H1 (cell line): ENCODE measurements around the gene ITGA3. TPM values are rescaled to one million over a fixed set of nuclear protein-coding genes. Genes with fewer than 3 reads are reported as not detected.

ENCODE experiments used
- CTCF ChIA-PET: fragments of 300-600 bp; sonication (Branson Sonifier 250); formaldehyde crosslinking; loops from one replicate; lab custom pipeline; 2021; ENCODE audit not compliant: partially characterized antibody; lab: Charles Lee
- POLR2A ChIA-PET: fragments of 300-600 bp; sonication (Branson Sonifier 250); formaldehyde crosslinking; loops from one replicate; lab custom pipeline; 2021; ENCODE audit warnings: inconsistent platforms; ENCODE audit not compliant: partially characterized antibody; lab: Charles Lee
- DNase-seq, 2 experiments: peaks; one replicate each; pipeline versions ENCODE4 v3.0.0 to v3.0.0-alpha.2; 2010 to 2022; ENCODE audit warnings: low spot score in 2 of 2, low read depth in 1 of 2, mixed read lengths in 1 of 2
- FAIRE-seq: peaks from 2 replicates; lab custom pipeline; 2011; peaks lifted over from hg19 to GRCh38; lab: Jason Lieb, UNC
- H2AFZ ChIP-seq: 2 replicates; pipeline ENCODE4 v1.8.1; 2012; ENCODE audit warnings: low read length, inconsistent platforms
- H2AK5ac ChIP-seq: 2 replicates; pipeline ENCODE4 v1.6.1; 2013; ENCODE audit warnings: low read depth, low read length
- H2BK120ac ChIP-seq: replicated peaks from 2 replicates; pipeline ENCODE3; 2013; ENCODE audit warnings: low read depth, low read length, inconsistent platforms
- H2BK12ac ChIP-seq: 2 replicates; pipeline ENCODE4 v1.6.1; 2013; ENCODE audit warnings: low read depth, low read length
- H2BK15ac ChIP-seq: 2 replicates; pipeline ENCODE4 v1.6.1; 2013; ENCODE audit warnings: low read length
- H2BK20ac ChIP-seq: 2 replicates; pipeline ENCODE4 v1.6.1; 2013; ENCODE audit warnings: low read length
- H2BK5ac ChIP-seq: 2 replicates; pipeline ENCODE4 v1.6.1; 2013; ENCODE audit warnings: low read depth, low read length
- H3K14ac ChIP-seq: 2 replicates; pipeline ENCODE4 v1.6.1; 2013; ENCODE audit warnings: inconsistent platforms; ENCODE audit not compliant: insufficient read length
- H3K18ac ChIP-seq: 2 replicates; pipeline ENCODE4 v1.6.1; 2013; ENCODE audit warnings: low read length; ENCODE audit errors: extremely low read depth
- H3K23ac ChIP-seq: 2 replicates; pipeline ENCODE4 v1.6.1; 2013; ENCODE audit warnings: inconsistent platforms; ENCODE audit not compliant: insufficient read length
- H3K23me2 ChIP-seq: 2 replicates; pipeline ENCODE4 v1.6.1; 2013; ENCODE audit warnings: low read depth, low read length
- H3K27ac ChIP-seq: 2 replicates; pipeline ENCODE4 v1.6.1; 2011; ENCODE audit warnings: low read depth, low read length, inconsistent platforms
- H3K27me3 ChIP-seq, 4 experiments: replicated peaks in 1 of 4; 1 replicate in 1 of 4; 2 replicates in 3 of 4; pipeline versions ENCODE4 v1.6.1 to v1.8.1; 2011 to 2013; ENCODE audit warnings: low read length in 3 of 4, mild to moderate bottlenecking in 3 of 4, inconsistent platforms in 2 of 4, mixed read lengths in 2 of 4, moderate library complexity in 1 of 4; ENCODE audit not compliant: control insufficient read depth in 3 of 4, insufficient read depth in 3 of 4; ENCODE audit errors: extremely low read depth in 1 of 4
- H3K36me3 ChIP-seq, 4 experiments: 2 replicates each; pipeline versions ENCODE4 v1.6.1 to v1.8.1; 2011 to 2013; ENCODE audit warnings: mild to moderate bottlenecking in 4 of 4, low read length in 3 of 4, moderate library complexity in 2 of 4, control low read depth in 1 of 4, inconsistent platforms in 1 of 4; ENCODE audit not compliant: insufficient read depth in 4 of 4, control insufficient read depth in 2 of 4
- H3K4ac ChIP-seq: replicated peaks from 2 replicates; pipeline ENCODE3; 2013; ENCODE audit warnings: low read length, low read depth, mixed read lengths, inconsistent platforms; ENCODE audit not compliant: insufficient read length
- H3K4me1 ChIP-seq, 4 experiments: replicated peaks in 1 of 4; 1 replicate in 1 of 4; 2 replicates in 3 of 4; pipeline versions ENCODE4 v1.6.1 to v1.8.1; 2011 to 2013; ENCODE audit warnings: low read length in 3 of 4, inconsistent platforms in 2 of 4, mixed read lengths in 1 of 4; ENCODE audit not compliant: insufficient read depth in 4 of 4, control insufficient read depth in 3 of 4
- H3K4me2 ChIP-seq, 2 experiments: 2 replicates each; pipeline versions ENCODE4 v1.6.1 to v1.8.1; 2011 to 2013; ENCODE audit warnings: low read depth in 2 of 2, low read length in 2 of 2, control low read depth in 1 of 2, inconsistent platforms in 1 of 2, mild to moderate bottlenecking in 1 of 2; ENCODE audit not compliant: insufficient read depth in 1 of 2
- H3K4me3 ChIP-seq, 4 experiments: fragments of 200-600, 300-600 bp in 1 of 4; sonication (generic), shearing (Covaris generic), sonication (Bioruptor Twin) in 1 of 4; 2 replicates each; pipeline versions ENCODE4 v1.5.1 to v1.8.1; 2011 to 2016; ENCODE audit warnings: low read length in 4 of 4, low read depth in 3 of 4, control low read depth in 2 of 4, inconsistent platforms in 2 of 4, mild to moderate bottlenecking in 2 of 4, mixed read lengths in 1 of 4, moderate library complexity in 1 of 4; ENCODE audit not compliant: insufficient read depth in 2 of 4; ENCODE audit errors: extremely low read depth in 1 of 4
- H3K56ac ChIP-seq: replicated peaks from 2 replicates; pipeline ENCODE3; 2013; ENCODE audit warnings: low read depth, mild to moderate bottlenecking, mixed read lengths, low read length, inconsistent platforms; ENCODE audit not compliant: insufficient read length
- H3K79me1 ChIP-seq: 2 replicates; pipeline ENCODE4 v1.6.1; 2013; ENCODE audit warnings: low read depth, low read length, control low read depth
- H3K79me2 ChIP-seq, 2 experiments: 2 replicates each; pipeline versions ENCODE4 v1.6.1 to v1.8.1; 2012 to 2013; ENCODE audit warnings: low read length in 2 of 2, mild to moderate bottlenecking in 2 of 2, inconsistent platforms in 1 of 2; ENCODE audit not compliant: insufficient read depth in 2 of 2, control insufficient read depth in 1 of 2
- H3K9ac ChIP-seq, 4 experiments: replicated peaks in 1 of 4; 1 replicate in 1 of 4; 2 replicates in 3 of 4; pipeline versions ENCODE4 v1.6.1 to v1.8.1; 2011 to 2013; ENCODE audit warnings: low read depth in 3 of 4, low read length in 3 of 4, control low read depth in 2 of 4, mild to moderate bottlenecking in 2 of 4, moderate library complexity in 2 of 4, inconsistent platforms in 1 of 4; ENCODE audit errors: extremely low read depth in 1 of 4
- H3K9me3 ChIP-seq, 2 experiments: 2 replicates each; pipeline versions ENCODE4 v1.6.1 to v1.8.1; 2012 to 2013; ENCODE audit warnings: mild to moderate bottlenecking in 2 of 2, moderate library complexity in 2 of 2, control low read depth in 1 of 2, inconsistent platforms in 1 of 2, low read depth in 1 of 2, low read length in 1 of 2, mixed read lengths in 1 of 2; ENCODE audit not compliant: insufficient read depth in 2 of 2
- H4K20me1 ChIP-seq, 2 experiments: replicated peaks in 1 of 2; 2 replicates each; pipeline versions ENCODE3 to v1.8.1; 2011 to 2013; ENCODE audit warnings: inconsistent platforms in 2 of 2, low read length in 2 of 2, mild to moderate bottlenecking in 1 of 2; ENCODE audit not compliant: insufficient read depth in 2 of 2, control insufficient read depth in 1 of 2
- H4K5ac ChIP-seq: 2 replicates; pipeline ENCODE4 v1.6.1; 2013; ENCODE audit warnings: low read length, low read depth, mixed read lengths, inconsistent platforms; ENCODE audit not compliant: insufficient read length
- H4K8ac ChIP-seq: 2 replicates; pipeline ENCODE4 v1.8.0; 2013; ENCODE audit warnings: mild to moderate bottlenecking, moderate library complexity, low read length, inconsistent platforms; ENCODE audit not compliant: insufficient read depth; ENCODE audit errors: extremely low read depth
- H4K91ac ChIP-seq: replicated peaks from 2 replicates; pipeline ENCODE3; 2013; ENCODE audit warnings: low read length, mixed read lengths, inconsistent platforms; ENCODE audit not compliant: insufficient read length
- MAFK ChIP-seq: IDR thresholded peaks from 2 replicates; pipeline ENCODE4 v1.6.1; 2012; ENCODE audit warnings: low read depth, mild to moderate bottlenecking, improper control_type of control experiment, low read length
- SP1 ChIP-seq: IDR thresholded peaks from 2 replicates; pipeline ENCODE4 v1.6.1; 2011; ENCODE audit warnings: low read depth, low read length
- WGBS, 2 experiments: shearing (Covaris generic) in 1 of 2; methylation state at CpG; one replicate each; pipeline versions ENCODE4 v1.1.6 to v1.1.7; 2013 to 2015; ENCODE audit warnings: low lambda C conversion rate in 2 of 2, mixed read lengths in 2 of 2, inconsistent platforms in 1 of 2, low coverage in 1 of 2, missing lambda C conversion rate in 1 of 2; ENCODE audit not compliant: insufficient replicate concordance in 2 of 2, insufficient coverage in 1 of 2, insufficient read length in 1 of 2; ENCODE audit errors: extremely low coverage in 1 of 2, missing lambda C conversion rate in 1 of 2; 5-methylcytosine and 5-hydroxymethylcytosine counted together
- polyA plus RNA-seq, 7 experiments: library from polyadenylated mRNA; depleted of rRNA in 3 of 7; stranded (reverse) in 5 of 7; unstranded in 2 of 7; fragments of >200 nt in 5 of 7; fragments of 200-250 nt in 2 of 7; gene quantifications; 1 replicate in 5 of 7; 2 replicates in 1 of 7; 4 replicates in 1 of 7; pipeline versions ENCODE4 v1.2.1 to v1.2.3, GENCODE V29; 2011 to 2013; ENCODE audit warnings: missing spikeins in 2 of 7, mixed read lengths in 2 of 7
- total RNA-seq: library from RNA; stranded (reverse); fragmentation: NEBNext Ultra II Directional; extraction: Animal tissue kit (Norgen Biotek cat#: 25700); gene quantifications from 2 replicates; pipeline ENCODE4 v1.2.1, GENCODE V29; 2021

The ITGA3 gene
- total and polyA plus RNA-seq, 2 of the 8 experiments (the other 6 are each of a cell fraction or from before 2014, with no cell fraction given): 24.0 to 24.2 TPM

GRCh38 chr17:50071692-50072091 lies 15.8 kb downstream of the ITGA3 start:
- H3K4ac ChIP-seq: no peak overlapping the region
- peaks cover 0 to 5% (median 2%) of the 10 kb centered on the region in 4 experiments; a peak in 3 of 8 replicates for H3K36me3 ChIP-seq
- no peak overlapping the region for H3K23ac ChIP-seq
- 86% methylated on average over 6 of the region's 6 CpGs; no CpG with 5 or more reads in 1 of the 2 experiments for WGBS, 2 experiments
- H3K79me1 ChIP-seq: no peaks in the 10 kb centered on the region
- CTCF ChIA-PET: interaction anchor here (1.1 kb wide), 1 partner anchor 15 kb away, joined by 4 read pairs; no protein-coding TSS in a partner anchor
- H3K4me2 ChIP-seq: no peak overlapping the region
- no peak overlapping the region for H2BK5ac ChIP-seq
- H3K4me3 ChIP-seq: no peak overlapping the region
- no peak overlapping the region for H3K9ac ChIP-seq
- no peaks in the 10 kb centered on the region for H3K23me2 ChIP-seq
- H4K91ac ChIP-seq: no peak overlapping the region
- no peak overlapping the region for H2AK5ac ChIP-seq
- no peaks in the 10 kb centered on the region; a peak in 1 of 7 replicates for H3K4me1 ChIP-seq
- POLR2A ChIA-PET: no interaction called here
- H3K79me2 ChIP-seq: no peaks in the 10 kb centered on the region
- DNase-seq (no peak), FAIRE-seq (no peak)
- no peak overlapping the region for H2BK20ac ChIP-seq
- H3K9me3 ChIP-seq: peaks cover 0 to 3% of the 10 kb centered on the region in 2 experiments; a peak in 1 of 4 replicates
- peaks cover 0 to 2% of the 10 kb centered on the region in 2 experiments for H4K20me1 ChIP-seq
- no peaks in the 10 kb centered on the region for H3K27me3 ChIP-seq
- H3K14ac ChIP-seq: no peak overlapping the region
- H2BK120ac ChIP-seq: no peak overlapping the region
- no peak overlapping the region for H2BK12ac ChIP-seq
- no peak overlapping the region for H3K56ac ChIP-seq
- no peak overlapping the region for H3K27ac ChIP-seq
- no peak overlapping the region for H4K5ac ChIP-seq
- no peak overlapping the region for H4K8ac ChIP-seq
- no peak overlapping the region for H2BK15ac ChIP-seq
- TF ChIP-seq MAFK (no peak), SP1 (no peak)
- H2AFZ ChIP-seq: no peak overlapping the region
- no peak overlapping the region for H3K18ac ChIP-seq
